IPS-18c (cell line): ENCODE results near the gene SNTB2.

Source experiments
- H3K4me3 ChIP-seq: 2 replicates; pipeline ENCODE4 v1.7.0; 2013; ENCODE audit warnings: low read depth, mild to moderate bottlenecking, low read length, moderate library complexity; ENCODE audit not compliant: insufficient read depth
- H3K9me3 ChIP-seq: one replicate; pipeline ENCODE4 v1.6.1; 2013; ENCODE audit warnings: mild to moderate bottlenecking, low read length, moderate library complexity; ENCODE audit not compliant: control insufficient read depth, insufficient read depth

The SNTB2 gene

GRCh38 chr16:69298261-69298660, 111.3 kb downstream of the SNTB2 start:
- Histone ChIP-seq H3K9me3 (peaks cover 4% of the 10 kb centered on the region), H3K4me3 (no peak overlapping the region)

- Histone ChIP-seq H3K9me3 (peaks cover 4% of the 10 kb centered on the region), H3K4me3 (no peak overlapping the region)
Measured at GRCh38 chr16:69301187-69301586, 114.2 kb downstream of the SNTB2 start.

- H3K9me3 ChIP-seq: peaks cover 2% of the 10 kb centered on the region
- H3K4me3 ChIP-seq: no peak overlapping the region
Measured at GRCh38 chr16:69301861-69302260, 114.9 kb downstream of the SNTB2 start.

- no peak overlapping the region for H3K4me3 ChIP-seq
- peaks cover 2% of the 10 kb centered on the region for H3K9me3 ChIP-seq
Measured at GRCh38 chr16:69302301-69302700, 115.3 kb downstream of the SNTB2 start.

- peaks cover 2% of the 10 kb centered on the region for H3K9me3 ChIP-seq
- no peak overlapping the region for H3K4me3 ChIP-seq
Measured at GRCh38 chr16:69306031-69306430, 119.1 kb downstream of the SNTB2 start.

GRCh38 chr16:69307091-69307490, 120.1 kb downstream of the SNTB2 start:
- Histone ChIP-seq H3K4me3 (no peak overlapping the region), H3K9me3 (peaks cover 2% of the 10 kb centered on the region)

GRCh38 chr16:69307856-69308255, 120.9 kb downstream of the SNTB2 start:
- Histone ChIP-seq H3K9me3 (no peaks in the 10 kb centered on the region), H3K4me3 (no peak overlapping the region)

GRCh38 chr16:69309316-69309715, 122.4 kb downstream of the SNTB2 start:
- Histone ChIP-seq H3K4me3 (no peak overlapping the region), H3K9me3 (no peaks in the 10 kb centered on the region)

- H3K9me3 ChIP-seq: no peaks in the 10 kb centered on the region
- peak within 1 kb of the TSS; percentile 95 for H3K4me3 ChIP-seq
Measured at GRCh38 chr16:69310653-69311532, 123.9 kb downstream of the SNTB2 start, which contains the start of gene VPS4A. Gene VPS4A (plus strand): TSS chr16:69311350. CDS start chr16:69311512, 162 bp downstream.

GRCh38 chr16:69311533-69312387, 124.8 kb downstream of the SNTB2 start:
- H3K4me3 ChIP-seq: peak overlapping the region; percentile 95
- no peaks in the 10 kb centered on the region for H3K9me3 ChIP-seq

- Histone ChIP-seq H3K4me3 (no peak overlapping the region), H3K9me3 (no peaks in the 10 kb centered on the region)
Measured at GRCh38 chr16:69313469-69313868, 126.5 kb downstream of the SNTB2 start.

GRCh38 chr16:69314534-69314933, 127.6 kb downstream of the SNTB2 start:
- H3K9me3 ChIP-seq: no peaks in the 10 kb centered on the region
- H3K4me3 ChIP-seq: no peak overlapping the region

GRCh38 chr16:69315486-69316311, 128.7 kb downstream of the SNTB2 start:
- no peak overlapping the region for H3K4me3 ChIP-seq
- H3K9me3 ChIP-seq: no peaks in the 10 kb centered on the region

GRCh38 chr16:69316595-69317034, 129.7 kb downstream of the SNTB2 start:
- no peak overlapping the region for H3K4me3 ChIP-seq
- no peaks in the 10 kb centered on the region for H3K9me3 ChIP-seq

- H3K9me3 ChIP-seq: no peaks in the 10 kb centered on the region
Measured at GRCh38 chr16:69318177-69318910, 131.4 kb downstream of the SNTB2 start.

GRCh38 chr16:69318911-69319289, 131.9 kb downstream of the SNTB2 start:
- Histone ChIP-seq H3K9me3 (no peaks in the 10 kb centered on the region), H3K4me3 (no peak overlapping the region)

More at GRCh38 chr16:69318177-69318910, 131.4 kb downstream of the SNTB2 start:
- H3K4me3 ChIP-seq: no peak overlapping the region
